GM18909 (cell line): ENCODE measurements around the gene KRTAP5-2.
"Not testable (repeated sequence)": the region's sequence is repeated elsewhere in the genome, so short reads cannot be mapped to it uniquely, and the experiment has no call there.

ENCODE experiments used
- ATAC-seq: cut with Tn5 transposase; IDR thresholded peaks from one replicate; pipeline ENCODE4 v1.9.1; 2021; ENCODE audit warnings: mild to moderate bottlenecking; ENCODE audit not compliant: unreplicated experiment, poor library complexity

KRTAP5-2 gene, protein sequence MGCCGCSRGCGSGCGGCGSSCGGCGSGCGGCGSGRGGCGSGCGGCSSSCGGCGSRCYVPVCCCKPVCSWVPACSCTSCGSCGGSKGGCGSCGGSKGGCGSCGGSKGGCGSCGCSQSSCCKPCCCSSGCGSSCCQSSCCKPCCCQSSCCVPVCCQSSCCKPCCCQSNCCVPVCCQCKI

GRCh38 chr11:1597994-1598380 lies at the start of gene KRTAP5-2:
Gene KRTAP5-2 (minus strand): TSS chr11:1598294. CDS start chr11:1598250, 44 bp downstream.
- no peak for ATAC-seq

DNA sequence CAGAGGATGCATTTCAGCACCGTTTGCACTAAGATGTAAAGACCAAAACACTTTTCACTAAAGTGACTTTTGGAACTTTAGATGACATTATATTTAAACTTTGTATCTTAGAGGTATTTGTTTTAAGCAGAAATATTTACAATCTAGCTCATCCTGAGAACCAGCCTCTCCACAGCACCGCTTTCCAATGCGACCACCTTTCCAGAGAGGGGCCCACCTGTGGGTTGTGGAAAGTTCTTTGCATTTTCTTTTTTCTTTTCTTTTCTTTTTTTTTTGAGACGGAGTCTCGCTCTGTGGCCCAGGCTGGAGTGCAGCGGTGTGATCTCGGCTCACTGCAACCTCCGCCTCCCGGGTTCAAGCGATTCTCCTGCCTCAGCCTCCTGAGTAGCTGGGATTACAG lies 48.4 kb upstream of the KRTAP5-2 start:
- not testable (repeated sequence) for ATAC-seq

GRCh38 chr11:1645357-1645821 lies 47.3 kb upstream of the KRTAP5-2 start:
- no peak for ATAC-seq

DNA sequence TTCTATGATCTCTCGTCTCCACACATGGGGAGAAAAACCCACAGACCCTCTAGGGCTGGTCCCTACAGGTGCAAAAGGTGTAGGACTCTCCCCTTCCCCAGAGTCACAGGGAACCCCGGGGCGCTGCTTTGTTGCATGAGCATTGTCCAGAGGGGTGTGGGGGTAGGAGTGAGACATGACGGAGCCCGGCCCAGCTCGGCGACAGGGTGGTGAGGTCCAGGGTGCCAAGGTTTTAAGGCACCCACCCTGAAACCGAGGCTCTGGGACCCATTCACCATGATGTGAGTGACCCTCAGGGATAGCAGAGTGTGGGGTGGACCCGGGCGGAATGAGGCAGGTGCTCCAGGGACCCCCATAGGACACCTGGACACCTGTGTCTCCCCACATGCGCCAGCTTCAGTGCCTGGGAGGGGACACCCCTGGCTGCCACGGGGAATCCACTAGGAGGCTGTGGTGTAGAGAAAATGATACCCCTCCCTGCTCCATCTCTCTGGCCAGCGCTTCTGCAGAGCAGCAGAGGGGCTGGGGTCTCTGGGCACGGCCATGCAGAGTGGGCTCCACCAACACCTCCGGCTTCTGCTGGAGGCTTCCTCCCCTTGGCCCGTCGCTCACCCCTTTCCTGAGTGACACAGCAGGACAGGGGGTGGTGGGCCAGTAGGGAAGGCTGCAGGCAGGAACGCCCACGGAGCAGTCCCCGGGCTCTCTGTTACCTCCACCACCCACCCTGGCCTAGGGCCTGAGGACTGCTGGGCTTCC lies 46.7 kb upstream of the KRTAP5-2 start:
- no peak for ATAC-seq

- ATAC-seq = no peak
These were observed 45.1 kb upstream of the KRTAP5-2 start for GRCh38 chr11:1643146-1643690.

DNA sequence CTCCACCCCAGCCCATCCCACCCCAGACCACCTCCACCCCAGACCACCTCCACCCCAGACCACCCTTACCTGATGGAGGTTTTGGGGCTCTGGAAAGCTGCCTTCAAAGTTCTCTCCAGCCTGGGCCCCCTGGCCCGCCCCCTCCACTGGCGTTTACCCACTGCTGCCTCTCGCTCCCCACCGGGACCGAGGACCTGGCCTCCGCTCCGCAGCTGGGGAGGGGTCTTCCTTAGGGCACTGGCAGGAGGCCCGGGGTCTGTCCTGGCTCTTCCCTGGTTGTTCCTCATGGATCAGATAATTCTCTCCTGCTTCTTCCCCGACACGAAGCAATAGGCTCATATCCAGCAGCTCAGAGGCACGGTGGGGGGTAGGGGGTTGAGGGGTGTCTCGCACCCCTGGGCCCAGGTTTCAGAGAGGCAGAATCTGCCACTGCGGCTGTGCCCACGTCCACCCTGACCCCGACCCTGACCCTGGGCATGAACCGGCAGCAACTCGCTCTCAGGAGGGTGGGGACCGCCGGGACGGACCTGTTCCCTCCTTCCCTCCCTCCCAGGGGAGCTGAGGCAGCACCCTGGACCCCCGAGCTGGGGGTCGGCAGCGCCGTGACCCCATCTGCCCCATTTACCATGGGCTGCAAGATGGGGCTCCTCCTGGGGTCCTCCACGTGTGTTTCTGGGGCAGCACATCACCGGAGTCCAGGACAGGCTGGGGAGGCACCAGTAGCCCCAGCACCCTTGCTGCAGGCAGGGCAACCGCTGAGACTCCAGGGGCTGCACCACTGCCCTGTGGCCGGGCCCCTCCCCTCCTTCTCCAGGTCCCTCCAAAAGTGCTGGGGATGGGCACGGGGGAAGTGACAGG lies 44.4 kb upstream of the KRTAP5-2 start:
- ATAC-seq = no peak

GRCh38 chr11:1641096-1641495 lies 43.0 kb upstream of the KRTAP5-2 start:
- no peak for ATAC-seq

DNA sequence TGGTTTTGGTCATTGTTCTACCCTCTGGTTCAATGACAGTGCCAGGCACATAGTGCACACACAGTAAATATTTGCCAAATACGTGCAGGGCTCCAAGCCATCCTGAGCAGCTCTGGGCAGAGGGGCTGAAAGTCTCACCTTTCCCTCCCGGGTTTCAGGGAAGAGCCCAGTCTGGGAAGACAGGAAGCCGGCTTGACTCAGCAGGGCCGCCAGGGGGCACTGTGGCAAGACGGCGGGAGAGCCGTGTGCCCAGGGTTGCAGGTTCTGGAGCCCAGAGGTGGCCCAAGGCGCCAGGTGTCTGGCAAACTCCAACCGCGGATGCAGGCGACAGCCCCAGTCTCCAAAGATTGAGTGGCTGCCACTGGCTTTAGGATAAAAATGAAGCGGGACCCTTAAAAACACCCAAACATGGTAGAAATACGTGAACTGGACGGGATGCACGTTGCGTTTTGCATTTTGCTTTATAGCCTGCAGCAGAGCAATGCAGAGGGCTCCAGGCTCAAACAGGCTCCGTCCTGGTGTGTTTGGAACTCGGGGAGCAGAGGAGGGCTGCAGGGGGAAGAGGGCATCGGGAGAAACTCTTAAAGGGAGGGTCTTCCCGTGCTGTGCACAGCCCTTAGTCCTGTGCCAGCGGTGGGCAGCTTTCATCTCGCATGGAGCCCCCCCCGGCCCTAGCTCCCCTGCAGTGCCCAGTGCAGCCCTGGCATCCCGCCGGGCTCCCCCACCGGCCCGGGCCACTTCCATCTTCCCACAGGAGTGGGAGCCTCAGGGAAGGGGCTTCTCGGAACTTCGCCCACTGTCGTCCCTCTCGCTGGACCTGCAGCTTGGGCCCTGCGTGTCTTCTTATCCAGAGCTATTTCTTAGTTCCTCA lies 42.2 kb upstream of the KRTAP5-2 start:
- ATAC-seq = no peak

DNA sequence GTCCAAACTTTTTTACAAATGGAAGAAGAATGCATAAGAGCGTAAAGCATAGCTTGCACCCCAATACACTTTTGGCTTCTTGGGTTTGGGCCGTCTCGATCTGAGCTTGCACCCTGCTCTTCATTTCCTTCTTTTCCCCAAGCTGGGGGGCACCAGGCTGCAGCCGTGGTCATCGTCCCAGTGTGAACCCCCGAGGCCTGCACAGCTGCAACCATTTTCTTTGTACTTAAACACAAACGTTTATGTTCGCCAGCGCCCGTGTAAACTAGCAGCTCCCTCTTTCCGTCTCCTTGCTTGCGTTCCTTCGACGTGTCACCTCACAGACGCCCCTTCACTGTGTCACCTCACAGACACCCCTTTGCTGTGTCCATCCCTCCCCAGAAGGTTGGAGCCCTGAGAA lies 41.6 kb upstream of the KRTAP5-2 start:
- ATAC-seq = no peak

- ATAC-seq = no peak
These were observed 41.1 kb upstream of the KRTAP5-2 start for GRCh38 chr11:1639102-1639620.

- no peak for ATAC-seq
These were observed 40.2 kb upstream of the KRTAP5-2 start for GRCh38 chr11:1638344-1638743.

DNA sequence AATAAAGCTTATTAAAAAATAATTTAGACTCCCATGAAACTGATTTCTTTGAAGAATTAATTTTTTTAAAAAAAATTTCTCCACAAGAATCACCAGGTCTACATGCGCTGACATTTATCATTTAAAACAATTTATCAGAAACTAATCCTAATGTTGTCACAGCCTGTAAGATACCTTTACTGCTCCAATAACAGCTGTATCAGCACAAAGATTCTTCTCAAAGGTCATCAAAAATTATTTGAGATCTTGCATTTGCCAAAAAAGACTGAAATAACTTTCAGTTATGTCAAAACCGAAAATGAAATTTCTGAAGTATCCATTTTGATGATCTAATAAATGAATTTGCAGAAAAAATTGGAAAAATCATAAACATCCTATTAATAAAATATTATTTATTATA lies 39.5 kb upstream of the KRTAP5-2 start:
- no peak for ATAC-seq

DNA sequence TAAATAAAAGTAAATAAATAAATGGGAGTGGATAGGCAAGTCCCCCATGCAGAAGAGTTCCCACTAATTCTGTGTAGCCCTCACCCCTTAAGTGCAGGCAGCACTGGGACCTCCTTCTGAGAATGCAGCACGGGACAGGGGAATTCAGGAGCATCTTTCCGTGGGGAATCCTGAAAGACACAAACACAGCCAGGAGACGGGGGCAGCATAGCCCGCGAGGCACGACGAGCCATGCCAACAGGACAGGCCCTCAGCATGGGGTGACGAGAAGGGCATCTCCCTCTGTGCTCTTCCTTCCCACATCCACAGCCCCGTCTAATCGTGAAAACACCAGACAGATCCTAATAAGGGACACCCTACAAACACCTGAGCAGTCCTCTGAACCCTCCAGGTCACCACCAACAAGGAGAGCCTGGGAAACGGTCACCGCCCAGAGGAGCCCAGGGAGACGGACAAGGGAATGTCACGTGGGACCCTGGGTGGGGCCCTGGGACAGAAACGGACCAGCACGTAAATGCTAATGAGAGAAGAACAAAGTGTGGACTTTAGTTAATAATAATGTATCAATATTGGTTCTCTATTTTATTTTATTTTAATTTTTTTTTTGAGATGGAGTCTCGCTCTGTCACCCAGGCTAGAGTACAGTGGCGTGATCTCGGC lies 38.3 kb upstream of the KRTAP5-2 start:
- ATAC-seq = no peak

GRCh38 chr11:1633864-1634263 lies 35.8 kb upstream of the KRTAP5-2 start:
- no peak for ATAC-seq

DNA sequence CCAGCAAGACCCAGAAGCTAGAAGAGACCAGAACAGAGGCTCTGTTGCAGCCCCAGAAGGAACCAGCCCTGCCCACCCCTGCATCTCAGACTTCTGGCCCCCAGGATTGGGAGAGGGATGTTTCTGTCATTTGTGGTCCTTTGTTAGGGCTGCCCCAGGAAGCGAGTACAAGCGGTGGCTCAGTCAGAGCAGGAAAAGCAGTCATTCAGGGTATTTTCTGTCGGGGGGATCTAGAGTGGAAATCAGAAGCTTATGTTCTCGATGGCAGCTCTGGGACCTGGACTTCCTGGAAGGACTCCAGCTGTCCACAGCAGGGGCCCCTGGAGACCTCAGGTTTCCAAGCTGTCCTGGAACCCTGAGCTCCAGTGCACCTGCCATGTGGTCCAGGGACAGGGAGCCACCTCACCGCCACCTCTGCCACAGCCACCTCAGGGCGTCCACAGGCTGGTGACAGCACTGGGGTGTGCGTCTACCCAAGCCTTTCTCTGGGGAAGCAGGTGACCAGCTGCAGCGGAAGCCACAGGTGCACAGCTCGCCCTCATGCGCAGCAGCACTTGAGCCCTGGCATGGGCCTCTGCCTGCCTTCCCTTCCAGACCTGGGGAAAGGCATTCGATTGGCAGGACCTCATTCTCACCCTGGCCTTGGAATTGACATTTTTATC lies 34.1 kb upstream of the KRTAP5-2 start:
- ATAC-seq = no peak

DNA sequence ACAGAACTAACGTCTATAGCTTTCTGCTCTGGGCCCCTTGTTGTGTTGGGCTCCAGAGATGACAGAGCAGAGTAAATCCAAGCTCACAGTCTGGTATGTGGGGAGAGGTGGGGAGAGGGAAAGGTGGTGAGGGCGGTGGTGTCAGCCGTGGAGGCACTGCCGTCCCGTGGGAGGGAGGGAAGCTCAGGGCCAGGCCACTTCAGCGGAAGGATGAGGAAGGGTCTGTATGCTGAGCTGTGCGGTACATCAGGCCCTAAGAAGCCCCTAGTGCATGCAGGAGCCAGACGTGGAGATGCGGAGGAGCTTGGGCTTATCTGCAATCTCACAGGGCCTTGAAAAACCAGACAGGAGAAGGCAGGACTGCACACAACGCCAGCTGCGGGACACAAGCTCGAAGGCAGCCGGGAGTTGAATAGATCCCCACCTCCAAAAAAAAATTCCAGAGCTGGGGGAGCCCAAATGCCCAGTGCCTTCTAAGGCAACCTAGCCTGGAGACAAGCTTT lies 33.0 kb upstream of the KRTAP5-2 start:
- ATAC-seq = no peak

DNA sequence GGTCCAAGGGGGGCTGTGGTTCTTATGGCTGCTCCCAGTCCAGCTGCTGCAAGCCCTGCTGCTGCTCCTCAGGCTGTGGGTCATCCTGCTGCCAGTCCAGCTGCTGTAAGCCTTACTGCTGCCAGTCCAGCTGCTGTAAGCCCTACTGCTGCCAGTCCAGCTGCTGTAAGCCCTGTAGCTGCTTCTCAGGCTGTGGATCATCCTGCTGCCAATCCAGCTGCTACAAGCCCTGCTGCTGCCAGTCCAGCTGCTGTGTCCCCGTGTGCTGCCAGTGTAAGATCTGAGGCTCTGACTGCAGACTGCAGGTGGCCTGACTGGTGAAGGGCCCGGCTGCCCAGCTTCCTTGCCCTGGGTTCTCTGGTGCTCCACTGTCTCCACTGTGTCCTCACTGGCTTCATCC lies 32.2 kb upstream of the KRTAP5-2 start:
- ATAC-seq = no peak
